GM19463 (cell line): ENCODE data around the gene KRT81.
A peak's percentile ranks its signal among the peaks of the same experiment; 100 is the strongest.
"Not testable (repeated sequence)": the region's sequence is repeated elsewhere in the genome, so short reads cannot be mapped to it uniquely, and the experiment has no call there.

Experiments
- ATAC-seq: cut with Tn5 transposase; IDR thresholded peaks from one replicate; pipeline ENCODE4 v1.9.1; 2021; ENCODE audit warnings: mild to moderate bottlenecking, moderate library complexity; ENCODE audit not compliant: unreplicated experiment

Gene KRT81

DNA sequence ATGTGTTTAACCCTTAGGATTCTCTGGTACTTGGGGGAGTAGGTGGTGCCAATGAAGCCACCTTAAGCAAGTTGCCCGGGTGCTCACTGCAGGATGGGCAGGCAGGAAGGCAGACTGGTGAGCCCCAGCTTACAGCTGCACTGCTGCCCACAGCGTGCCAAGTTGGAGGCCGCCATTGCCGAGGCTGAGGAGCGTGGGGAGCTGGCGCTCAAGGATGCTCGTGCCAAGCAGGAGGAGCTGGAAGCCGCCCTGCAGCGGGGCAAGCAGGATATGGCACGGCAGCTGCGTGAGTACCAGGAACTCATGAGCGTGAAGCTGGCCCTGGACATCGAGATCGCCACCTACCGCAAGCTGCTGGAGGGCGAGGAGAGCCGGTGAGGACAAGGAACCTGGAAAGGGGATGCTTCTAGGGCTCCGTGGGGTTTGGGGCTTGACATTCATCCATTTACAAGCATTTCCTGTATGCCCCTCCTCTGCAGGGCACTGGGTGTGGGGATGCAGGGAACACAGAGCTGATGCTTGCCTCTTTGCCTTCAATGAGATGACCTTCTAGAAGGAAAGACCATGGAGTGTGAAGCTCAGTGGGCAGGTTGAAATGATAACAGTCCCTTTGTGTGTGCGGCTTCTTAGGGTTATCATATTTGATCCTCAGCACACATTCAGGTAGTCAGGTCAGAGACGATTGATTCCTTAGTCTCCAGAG, 45.9 kb downstream of the KRT81 start:
- ATAC-seq, result no peak

- ATAC-seq, result no peak
These were observed 46.7 kb downstream of the KRT81 start for GRCh38 chr12:52244615-52244994.

DNA sequence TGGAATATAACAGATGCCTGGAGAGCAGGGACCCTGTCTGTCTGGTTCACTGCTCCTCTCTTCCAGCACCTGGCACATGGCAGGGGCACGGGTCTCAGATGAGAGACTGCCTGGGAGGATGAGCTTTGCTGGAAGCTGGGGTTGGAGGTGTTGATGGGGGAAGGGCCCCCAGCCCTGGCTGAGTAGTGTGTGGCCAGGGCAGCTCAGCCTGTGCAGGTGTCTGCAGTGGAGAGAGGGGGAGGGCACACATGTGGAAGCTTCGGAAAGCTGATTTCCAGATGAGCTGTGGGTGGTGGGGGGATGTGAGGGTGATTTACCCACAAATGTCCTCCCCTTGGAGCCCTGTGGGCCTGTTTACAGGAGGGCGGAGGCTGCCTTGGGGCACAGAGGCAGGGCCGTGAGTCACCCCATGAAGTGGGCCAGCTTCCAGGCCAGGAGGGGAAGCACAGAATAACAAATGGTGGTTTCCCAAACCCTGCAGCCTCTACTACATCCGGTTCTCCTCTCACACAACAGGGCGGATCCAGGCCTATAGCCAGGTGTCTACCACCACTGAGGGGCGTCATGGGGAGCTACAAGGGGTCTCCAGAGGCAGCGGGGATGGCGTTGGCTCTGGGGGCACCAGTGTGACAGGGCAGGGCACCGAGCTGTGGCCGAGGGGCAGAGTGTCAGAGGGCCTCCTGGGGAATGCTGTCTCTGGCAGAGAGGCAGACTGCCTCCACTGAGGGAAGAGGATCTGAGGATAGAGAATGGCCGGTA, 47.3 kb downstream of the KRT81 start:
- ATAC-seq, result peak; percentile 96

- ATAC-seq, result no peak
These were observed 48.0 kb downstream of the KRT81 start for GRCh38 chr12:52243259-52243855.

- no peak for ATAC-seq
These were observed 48.7 kb downstream of the KRT81 start for GRCh38 chr12:52242442-52243258.

DNA sequence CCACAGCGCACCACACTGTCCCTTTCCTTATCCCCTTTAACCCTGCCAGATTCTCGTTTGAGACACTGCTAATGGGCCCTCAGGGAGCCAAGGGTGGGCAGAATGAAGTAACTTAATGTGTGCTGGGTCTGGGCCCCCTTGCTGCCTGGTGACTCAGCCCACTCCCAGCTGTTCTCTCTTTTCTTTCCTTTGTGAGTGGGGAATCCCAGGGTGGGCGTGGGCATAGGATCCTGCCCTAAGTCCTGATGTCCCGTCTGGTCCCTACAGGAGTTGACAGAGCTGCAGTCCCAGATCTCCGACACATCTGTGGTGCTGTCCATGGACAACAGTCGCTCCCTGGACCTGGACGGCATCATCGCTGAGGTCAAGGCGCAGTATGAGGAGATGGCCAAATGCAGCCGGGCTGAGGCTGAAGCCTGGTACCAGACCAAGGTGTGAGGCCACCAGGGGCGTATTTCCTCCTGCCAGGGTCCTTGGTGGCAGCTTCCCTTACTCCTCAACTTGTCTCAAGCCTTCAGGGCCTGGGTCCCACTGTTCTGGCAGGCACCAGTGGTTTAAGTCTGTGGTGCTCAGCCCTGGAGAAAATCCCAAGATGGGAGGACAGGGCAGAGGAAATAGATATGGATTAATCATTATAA, 50.0 kb downstream of the KRT81 start:
- no peak for ATAC-seq

- not testable (repeated sequence) for ATAC-seq
These were observed 51.1 kb downstream of the KRT81 start for GRCh38 chr12:52240247-52240646.

GRCh38 chr12:52239767-52240166, 51.6 kb downstream of the KRT81 start:
- ATAC-seq, result no peak

- ATAC-seq, result no peak
These were observed 52.3 kb downstream of the KRT81 start for GRCh38 chr12:52238916-52239646.

GRCh38 chr12:52238207-52238840, 53.0 kb downstream of the KRT81 start:
- no peak for ATAC-seq

DNA sequence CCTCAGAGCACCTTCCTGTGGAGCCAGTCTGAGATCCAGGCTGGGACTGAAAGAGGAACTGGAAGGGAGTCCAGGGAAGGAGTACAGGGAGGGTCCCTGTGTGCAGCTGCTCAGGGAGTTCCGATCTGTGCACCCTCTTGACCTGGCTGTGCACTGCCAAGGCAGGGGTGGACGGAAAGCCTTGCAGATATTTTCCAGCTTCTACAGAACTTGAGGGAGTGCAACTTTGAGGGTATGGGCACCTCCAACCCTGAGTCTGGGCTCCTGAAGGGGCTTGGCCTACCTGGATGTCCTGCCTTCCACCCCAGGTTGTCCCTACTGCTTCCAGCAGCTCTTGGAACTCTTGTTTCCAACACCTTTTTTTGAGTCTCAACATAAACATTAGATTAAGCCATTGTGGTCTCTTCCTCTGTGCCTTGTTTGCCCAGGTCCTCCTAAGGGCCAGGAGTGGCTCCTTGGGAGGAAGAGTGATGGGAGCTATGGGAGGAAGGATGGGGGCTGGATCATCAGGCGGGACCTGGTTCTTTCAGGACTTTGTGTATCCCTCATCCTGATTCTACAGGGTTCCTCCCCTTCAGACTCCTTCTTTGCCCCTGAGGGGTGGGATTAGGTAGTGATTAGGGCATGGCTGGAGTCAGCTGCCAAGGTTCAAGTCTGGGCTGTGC, 54.8 kb downstream of the KRT81 start:
- ATAC-seq, result no peak
